GM18907 (cell line): Measurements from ENCODE around the gene FAAH.

ENCODE experiments used
- ATAC-seq: cut with Tn5 transposase; IDR thresholded peaks from one replicate; pipeline ENCODE4 v1.9.1; 2021; ENCODE audit warnings: mild to moderate bottlenecking, moderate library complexity; ENCODE audit not compliant: unreplicated experiment

The FAAH gene

GRCh38 chr1:46400421-46400820 is 6.3 kb downstream of the FAAH start:
- ATAC-seq = no peak

- ATAC-seq = no peak
Measured at GRCh38 chr1:46401154-46401913, 7.2 kb downstream of the FAAH start.

DNA sequence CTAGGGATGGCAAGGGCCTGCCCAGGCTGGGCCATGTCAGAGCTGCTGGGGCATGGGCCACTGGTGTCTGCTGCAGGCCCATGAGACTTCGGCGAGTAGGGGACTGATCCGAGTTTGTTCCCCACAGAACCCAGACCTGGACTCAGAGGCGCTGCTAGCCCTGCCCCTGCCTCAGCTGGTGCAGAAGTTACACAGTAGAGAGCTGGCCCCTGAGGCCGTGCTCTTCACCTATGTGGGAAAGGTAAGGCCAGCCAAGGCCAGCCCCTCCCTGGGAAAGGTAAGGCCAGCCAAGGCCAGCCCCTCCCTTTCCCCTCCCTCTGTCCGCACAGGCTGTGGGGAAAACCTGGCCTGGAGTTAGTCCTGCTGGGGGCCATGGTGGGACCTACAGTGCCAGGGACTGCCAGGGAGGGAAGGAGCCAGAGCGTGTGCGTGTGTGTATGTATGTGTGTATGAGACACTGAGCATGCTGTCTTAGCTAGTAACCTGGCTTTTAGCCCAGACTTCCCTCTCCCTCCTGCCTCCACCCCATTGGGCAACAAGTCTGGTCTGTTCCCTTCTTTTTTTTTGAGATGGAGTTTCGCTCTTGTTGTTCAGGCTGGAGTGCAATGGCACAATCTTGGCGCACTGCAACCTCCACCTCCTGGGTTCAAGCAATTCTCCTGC is 8.0 kb downstream of the FAAH start:
- ATAC-seq = no peak

DNA sequence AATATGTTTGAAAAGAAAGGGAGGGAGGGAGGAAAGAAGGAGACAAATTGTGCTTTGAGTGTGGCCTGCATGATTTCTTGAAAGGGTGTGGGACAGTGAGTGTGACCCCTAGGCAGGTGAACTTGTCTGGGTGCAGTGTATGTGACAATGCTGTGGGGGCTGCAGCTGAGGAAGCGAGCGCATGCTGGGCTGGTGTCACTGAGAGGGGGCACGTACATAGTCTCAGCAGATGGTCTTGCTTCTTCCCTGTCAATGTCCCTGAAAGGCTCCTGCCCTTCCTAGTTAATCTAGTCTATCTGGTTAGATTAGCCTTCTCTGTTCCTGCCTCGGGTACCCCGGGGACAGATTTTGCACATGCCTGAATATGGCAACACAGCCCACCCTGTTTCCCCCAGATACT is 9.8 kb downstream of the FAAH start:
- no peak for ATAC-seq

GRCh38 chr1:46404482-46405196 is 10.5 kb downstream of the FAAH start:
- ATAC-seq = no peak

- ATAC-seq = no peak
Measured at GRCh38 chr1:46405197-46405555, 11.1 kb downstream of the FAAH start.

DNA sequence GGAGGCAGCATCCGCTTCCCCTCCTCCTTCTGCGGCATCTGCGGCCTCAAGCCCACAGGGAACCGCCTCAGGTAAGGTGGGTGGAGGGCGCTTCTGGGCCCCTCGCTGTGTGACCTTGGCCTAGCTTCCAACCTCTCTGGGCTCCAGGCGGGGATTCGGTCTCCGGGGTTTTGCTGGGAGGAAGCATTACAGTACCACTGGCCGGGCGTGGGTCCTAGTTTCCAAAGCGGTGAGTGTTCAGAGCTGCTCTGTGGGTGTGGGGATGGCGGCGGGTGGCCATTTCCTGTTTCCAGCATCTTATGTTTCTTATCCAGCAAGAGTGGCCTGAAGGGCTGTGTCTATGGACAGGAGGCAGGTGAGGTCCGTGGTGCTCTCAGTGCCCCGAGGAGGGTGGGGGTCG is 11.6 kb downstream of the FAAH start:
- ATAC-seq = no peak

DNA sequence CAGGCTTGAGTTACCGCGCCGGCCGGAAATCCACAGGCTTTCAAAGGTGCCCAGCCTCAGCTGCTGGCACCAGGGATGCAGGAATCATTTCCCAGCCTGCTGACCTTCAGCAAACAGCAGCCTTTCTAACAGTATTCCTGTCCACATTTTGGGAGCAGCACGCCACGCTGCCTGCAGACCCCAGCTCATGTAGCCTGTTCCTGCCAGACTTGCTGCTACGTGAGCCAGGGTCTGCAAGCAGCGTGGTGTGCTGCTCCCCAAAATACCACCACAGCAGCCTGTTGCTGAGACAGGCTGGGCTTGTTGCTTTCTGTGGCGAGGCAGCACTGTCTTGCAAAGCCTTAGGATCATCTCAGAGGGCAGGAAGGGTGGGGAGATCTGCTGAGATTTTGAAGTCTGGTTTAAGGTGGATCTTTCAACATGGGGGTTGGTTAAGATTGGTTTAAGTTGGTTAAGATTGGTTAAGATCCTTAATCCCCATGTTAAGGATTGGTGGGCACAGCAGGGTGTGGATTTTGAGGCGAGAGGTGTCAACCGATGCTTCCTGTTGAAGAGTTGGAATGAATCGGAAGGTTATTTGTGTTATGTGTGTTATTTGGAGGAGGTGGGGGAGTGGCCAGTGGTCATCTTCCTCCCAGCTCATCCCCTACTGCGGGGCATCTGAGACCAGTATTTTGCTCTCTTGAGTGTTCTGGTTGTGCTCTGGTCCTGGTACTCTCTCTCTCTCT is 12.9 kb downstream of the FAAH start:
- ATAC-seq = no peak

DNA sequence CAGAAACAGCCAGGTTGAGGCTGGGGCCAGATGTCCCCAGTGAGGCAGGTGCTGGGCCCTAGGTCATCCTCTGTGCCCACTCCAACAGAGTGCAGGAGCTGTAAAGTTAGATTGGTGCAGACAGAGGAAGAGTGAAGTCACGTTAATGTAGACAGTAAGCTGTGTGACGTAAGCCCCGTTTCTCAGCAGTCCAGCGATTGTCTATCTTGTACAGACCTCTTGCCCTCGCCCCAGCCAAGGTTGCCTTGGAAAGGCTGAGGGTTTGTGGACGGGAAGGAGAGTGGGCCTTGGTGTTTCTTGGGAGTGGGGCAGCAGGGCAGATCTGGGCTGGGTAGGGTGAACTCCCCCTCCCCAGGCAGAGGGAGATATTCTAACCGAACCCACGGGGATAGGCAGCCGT is 13.5 kb downstream of the FAAH start:
- no peak for ATAC-seq

DNA sequence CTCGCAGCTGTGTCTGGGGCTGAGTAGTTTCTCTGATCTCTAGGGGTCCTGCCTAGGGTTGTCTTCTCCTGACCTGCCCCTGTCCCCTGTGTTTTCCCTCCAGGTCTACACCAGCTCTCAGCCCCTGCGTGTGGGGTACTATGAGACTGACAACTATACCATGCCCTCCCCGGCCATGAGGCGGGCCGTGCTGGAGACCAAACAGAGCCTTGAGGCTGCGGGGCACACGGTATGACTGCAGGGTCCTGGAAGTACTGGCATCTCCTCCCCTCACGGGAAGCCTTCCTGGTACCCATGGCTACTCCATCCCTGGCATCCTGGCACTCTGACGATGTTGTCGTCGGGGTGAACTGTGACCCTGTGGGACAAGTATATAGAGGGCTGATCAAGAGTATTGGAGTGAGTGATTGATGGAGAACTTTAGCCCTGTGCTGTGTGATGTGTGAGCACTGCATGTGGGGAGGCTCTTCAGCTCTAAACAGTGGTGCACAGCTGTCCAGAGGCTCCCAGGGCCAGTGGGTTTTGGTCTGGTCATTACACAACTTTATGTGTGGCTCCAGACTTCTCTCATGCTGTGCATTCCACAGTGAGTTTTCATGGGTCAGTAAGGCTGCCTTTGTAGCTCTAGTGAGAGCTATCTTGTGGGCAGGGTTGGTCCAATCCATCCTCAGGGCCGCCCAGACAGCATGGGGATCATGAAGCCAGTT is 14.4 kb downstream of the FAAH start:
- ATAC-seq = no peak

DNA sequence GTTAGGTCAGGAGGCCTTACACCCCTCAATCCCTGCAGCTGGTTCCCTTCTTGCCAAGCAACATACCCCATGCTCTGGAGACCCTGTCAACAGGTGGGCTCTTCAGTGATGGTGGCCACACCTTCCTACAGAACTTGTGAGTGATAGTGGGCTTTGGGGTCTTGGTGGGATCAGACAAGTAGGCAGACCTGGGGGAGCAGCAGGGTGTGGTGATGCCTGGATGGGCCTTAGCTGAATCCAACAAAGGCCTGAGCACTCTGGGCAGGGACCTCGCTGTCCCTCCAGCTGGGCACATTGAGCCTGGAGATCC is 14.9 kb downstream of the FAAH start:
- ATAC-seq = no peak

GRCh38 chr1:46410156-46411009 is 16.3 kb downstream of the FAAH start:
- ATAC-seq = no peak

DNA sequence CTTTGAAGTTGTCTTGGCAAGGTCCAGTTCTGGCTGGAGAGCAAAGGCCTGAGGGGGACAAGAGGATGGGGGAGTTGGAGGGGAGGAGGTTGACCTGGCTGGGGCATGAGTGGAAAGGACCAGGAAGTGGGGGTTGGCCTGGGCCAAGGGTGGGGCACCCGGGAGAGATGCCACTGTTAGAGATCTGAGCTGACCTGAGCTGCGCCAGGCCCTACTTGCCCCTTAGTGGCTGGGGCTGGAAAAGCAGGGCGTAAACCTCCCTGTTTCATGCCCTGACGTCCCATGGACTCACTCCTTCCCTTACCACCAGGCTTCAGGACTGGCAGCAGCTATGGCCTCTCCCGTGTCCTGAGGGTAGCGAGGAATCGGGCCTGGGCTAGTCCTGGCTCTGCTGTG is 16.9 kb downstream of the FAAH start:
- ATAC-seq = no peak

DNA sequence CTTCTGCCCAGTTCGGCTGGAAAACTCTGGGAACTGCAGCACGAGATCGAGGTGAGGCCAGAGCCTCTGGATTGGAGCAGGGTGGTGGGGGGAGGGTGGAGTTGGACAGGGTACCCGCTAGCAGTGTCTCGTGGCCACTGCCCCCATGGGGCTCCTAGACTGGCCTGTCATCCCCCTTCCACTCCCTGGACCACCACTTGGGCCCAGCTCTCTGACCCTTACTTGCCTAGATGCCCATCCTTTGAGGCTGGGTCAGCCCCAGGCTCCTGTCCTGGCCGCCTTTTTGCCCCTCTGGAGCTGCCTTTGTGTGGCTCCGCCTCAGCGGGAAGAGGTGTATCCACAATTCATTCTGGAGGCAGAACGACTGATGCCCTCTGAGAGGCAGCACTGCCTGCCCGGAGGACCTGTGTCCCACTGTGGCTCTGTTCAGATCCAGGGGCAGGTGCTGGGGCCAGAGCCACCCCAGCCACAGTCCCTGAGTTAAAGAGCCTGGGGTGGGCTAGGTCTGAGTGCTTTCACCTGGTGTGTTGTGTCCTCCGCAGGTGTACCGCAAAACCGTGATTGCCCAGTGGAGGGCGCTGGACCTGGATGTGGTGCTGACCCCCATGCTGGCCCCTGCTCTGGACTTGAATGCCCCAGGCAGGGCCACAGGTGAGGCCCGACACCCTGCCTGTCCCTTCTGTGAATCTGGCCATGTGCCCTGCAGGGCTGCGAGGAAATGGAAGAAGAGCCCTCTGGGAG is 17.7 kb downstream of the FAAH start:
- no peak for ATAC-seq

DNA sequence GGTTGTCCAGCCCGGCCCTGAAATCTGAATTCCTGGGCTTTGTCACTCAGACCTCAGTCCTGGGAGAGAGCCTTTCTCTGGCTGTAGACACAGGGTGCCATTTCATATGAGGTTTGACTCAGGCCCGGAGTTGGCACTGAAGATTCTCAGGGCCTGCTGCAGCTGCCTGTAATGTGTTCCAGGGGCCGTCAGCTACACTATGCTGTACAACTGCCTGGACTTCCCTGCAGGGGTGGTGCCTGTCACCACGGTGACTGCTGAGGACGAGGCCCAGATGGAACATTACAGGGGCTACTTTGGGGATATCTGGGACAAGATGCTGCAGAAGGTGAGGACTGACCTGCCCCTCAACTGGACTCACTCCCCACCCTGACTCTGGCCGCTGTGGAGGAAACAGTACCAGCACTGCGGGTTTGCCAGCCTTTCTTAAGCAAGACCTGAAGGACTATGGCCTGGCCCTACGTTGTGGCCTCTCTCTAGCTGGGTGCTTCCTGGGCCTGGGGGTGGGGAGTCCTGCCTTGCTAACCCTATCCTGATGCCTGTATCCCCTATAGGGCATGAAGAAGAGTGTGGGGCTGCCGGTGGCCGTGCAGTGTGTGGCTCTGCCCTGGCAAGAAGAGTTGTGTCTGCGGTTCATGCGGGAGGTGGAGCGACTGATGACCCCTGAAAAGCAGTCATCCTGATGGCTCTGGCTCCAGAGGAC is 18.9 kb downstream of the FAAH start:
- no peak for ATAC-seq

GRCh38 chr1:46413596-46413985 is 19.5 kb downstream of the FAAH start:
- peak; percentile 60 for ATAC-seq

DNA sequence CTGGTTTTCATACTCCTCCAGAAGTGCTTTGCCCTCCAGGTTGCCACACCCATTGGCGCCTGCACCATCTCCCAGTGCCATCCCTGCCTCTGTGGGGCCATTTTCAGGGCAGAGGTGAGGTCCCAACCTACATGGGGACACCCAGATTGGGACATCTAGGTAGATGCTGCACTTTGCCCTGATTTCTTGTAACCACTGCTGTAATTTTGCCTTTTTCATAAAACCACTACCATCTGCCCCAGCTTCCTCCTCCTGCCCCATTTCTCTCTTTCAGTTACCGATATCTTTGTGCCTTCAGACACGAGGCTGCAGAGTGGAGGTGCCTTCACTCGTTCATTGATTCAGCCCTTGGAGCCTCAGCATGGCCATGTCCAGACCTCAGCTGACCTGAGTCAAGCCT is 21.4 kb downstream of the FAAH start:
- no peak for ATAC-seq

DNA sequence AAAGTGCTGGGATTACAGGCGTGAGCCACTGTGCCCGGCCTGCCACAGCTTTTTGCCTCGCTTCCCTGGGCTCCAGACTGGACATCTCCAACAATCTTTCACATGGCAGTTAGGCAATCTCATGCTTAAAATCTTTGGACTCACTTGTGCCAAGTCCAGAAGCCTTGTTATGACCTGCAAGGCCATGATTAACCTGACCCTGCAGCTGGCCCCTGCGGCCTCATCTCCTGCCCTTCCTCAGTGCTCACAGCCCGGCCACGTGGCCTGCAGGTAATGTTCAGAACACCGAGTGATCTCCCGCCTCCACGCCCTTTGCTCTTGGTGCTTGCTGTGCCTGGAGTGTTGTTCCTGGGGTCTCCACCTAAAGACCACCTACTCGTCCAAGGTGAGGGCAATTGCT is 24.9 kb downstream of the FAAH start:
- ATAC-seq = no peak

GRCh38 chr1:46420533-46420915 is 26.4 kb downstream of the FAAH start:
- ATAC-seq = no peak
